SK-N-SH (cell line): ENCODE results near the gene ALB. TPM values are rescaled to one million over a fixed set of nuclear protein-coding genes. Genes with fewer than 3 reads are reported as not detected.

ENCODE experiments used
- CTCF ChIA-PET: fragments of 300-600, 350-600 bp; formaldehyde crosslinking; extraction: SDS; loops from one replicate; lab custom pipeline; 2021; lab: Yijun Ruan, JAX
- POLR2A ChIA-PET: fragments of 350-600 bp; sonication (Branson Sonifier 250); formaldehyde crosslinking; extraction: SDS; loops from one replicate; lab custom pipeline; 2020; ENCODE audit warnings: antibody characterized with exemption, inconsistent platforms; lab: Yijun Ruan, JAX
- DNase-seq: peaks from one replicate; pipeline ENCODE4 v3.0.0; 2012
- H2AFZ ChIP-seq: fragments of 200-600 bp; sonication (generic); 2 replicates; pipeline ENCODE4 v1.8.1; 2016; ENCODE audit warnings: antibody characterized with exemption, mild to moderate bottlenecking, low read depth
- H3F3A ChIP-seq: fragments of 200-600 bp; sonication (generic); replicated peaks from 2 replicates; pipeline ENCODE3; 2016; ENCODE audit warnings: antibody characterized with exemption, mild to moderate bottlenecking; ENCODE audit not compliant: insufficient read depth
- H3K27ac ChIP-seq, 2 experiments: fragments of 200-500 bp in 1 of 2; fragments of 200-600 bp in 1 of 2; sonication (Bioruptor generic) in 1 of 2; sonication (generic), shearing (Covaris generic) in 1 of 2; 2 replicates each; pipeline versions ENCODE4 v1.5.1 to v1.6.1; 2014 to 2016; ENCODE audit warnings: low read depth in 2 of 2, inconsistent platforms in 1 of 2, low read length in 1 of 2, mild to moderate bottlenecking in 1 of 2, mixed read lengths in 1 of 2
- H3K27me3 ChIP-seq: fragments of 200-600 bp; sonication (generic), shearing (Covaris generic); 2 replicates; pipeline ENCODE4 v1.6.1; 2016; ENCODE audit warnings: mixed run types; ENCODE audit not compliant: insufficient read depth
- H3K36me3 ChIP-seq, 2 experiments: fragments of 200-500 bp in 1 of 2; fragments of 200-600 bp in 1 of 2; sonication (Bioruptor generic) in 1 of 2; sonication (generic) in 1 of 2; replicated peaks in 1 of 2; 2 replicates each; pipeline versions ENCODE3 to v1.5.1; 2014 to 2016; ENCODE audit warnings: low read length in 1 of 2, mild to moderate bottlenecking in 1 of 2; ENCODE audit not compliant: insufficient read depth in 2 of 2, control insufficient read depth in 1 of 2
- H3K4me1 ChIP-seq, 2 experiments: fragments of 200-500 bp in 1 of 2; fragments of 200-600 bp in 1 of 2; sonication (Bioruptor generic) in 1 of 2; sonication (generic), shearing (Covaris generic) in 1 of 2; 2 replicates each; pipeline versions ENCODE4 v1.5.1 to v1.6.1; 2014 to 2016; ENCODE audit warnings: low read depth in 1 of 2, low read length in 1 of 2, mixed run types in 1 of 2; ENCODE audit not compliant: insufficient read depth in 2 of 2, control insufficient read depth in 1 of 2
- H3K4me2 ChIP-seq: fragments of 200-600 bp; sonication (generic), shearing (Covaris generic); 2 replicates; pipeline ENCODE4 v1.6.1; 2017; ENCODE audit warnings: mixed run types
- H3K4me3 ChIP-seq, 2 experiments: fragments of 200-500 bp in 1 of 2; fragments of 200-600 bp in 1 of 2; sonication (Bioruptor generic) in 1 of 2; sonication (generic), shearing (Covaris generic) in 1 of 2; 2 replicates each; pipeline versions ENCODE4 v1.5.1 to v1.8.1; 2014 to 2016; ENCODE audit warnings: low read depth in 2 of 2, inconsistent platforms in 1 of 2, low read length in 1 of 2, mild to moderate bottlenecking in 1 of 2, mixed read lengths in 1 of 2, moderate library complexity in 1 of 2
- H3K79me2 ChIP-seq: fragments of 200-600 bp; sonication (generic); 2 replicates; pipeline ENCODE4 v1.8.1; 2017; ENCODE audit warnings: mild to moderate bottlenecking; ENCODE audit not compliant: insufficient read depth
- H3K9ac ChIP-seq: fragments of 200-600 bp; sonication (generic); 2 replicates; pipeline ENCODE4 v1.6.1; 2017; ENCODE audit warnings: mixed run types
- H3K9me2 ChIP-seq: fragments of 200-600 bp; sonication (generic); 2 replicates; pipeline ENCODE4 v1.6.1; 2017; ENCODE audit warnings: mixed run types
- H3K9me3 ChIP-seq: fragments of 200-600 bp; sonication (generic); 2 replicates; pipeline ENCODE4 v1.6.1; 2017; ENCODE audit warnings: mixed run types, mild to moderate bottlenecking, moderate library complexity
- H4K20me1 ChIP-seq: fragments of 200-600 bp; sonication (generic); 2 replicates; pipeline ENCODE4 v1.6.1; 2017; ENCODE audit warnings: mild to moderate bottlenecking, mixed run types; ENCODE audit not compliant: insufficient read depth
- CTCF ChIP-seq: fragments of 200-600 bp; sonication (generic); IDR thresholded peaks from 2 replicates; pipeline ENCODE4 v1.6.1; 2017; ENCODE audit warnings: antibody characterized with exemption, mild to moderate bottlenecking, moderate library complexity
- ELF1 ChIP-seq: IDR thresholded peaks from 2 replicates; pipeline ENCODE4 v1.4.0; 2012
- EP300 ChIP-seq, 2 experiments: IDR thresholded peaks; 2 replicates each; pipeline versions ENCODE4 v1.4.0 to v1.6.1; 2012; ENCODE audit warnings: borderline replicate concordance in 1 of 2, low read depth in 1 of 2, low read length in 1 of 2
- FOSL2 ChIP-seq: IDR thresholded peaks from 2 replicates; pipeline ENCODE4 v1.4.0; 2012; ENCODE audit warnings: low read depth, mild to moderate bottlenecking, moderate library complexity, borderline replicate concordance
- FOXJ3 ChIP-seq: sonication (generic); formaldehyde crosslinking; IDR thresholded peaks from 2 replicates; pipeline ENCODE4 v1.5.1; 2020; ENCODE audit warnings: mild to moderate bottlenecking, missing genetic modification reagents
- GABPA ChIP-seq: IDR thresholded peaks from 2 replicates; pipeline ENCODE4 v1.4.0; 2012; ENCODE audit warnings: low read depth, mild to moderate bottlenecking
- GATA2 ChIP-seq: sonication (generic); formaldehyde crosslinking; IDR thresholded peaks from 2 replicates; pipeline ENCODE4 v1.5.0; 2020; ENCODE audit warnings: mild to moderate bottlenecking, missing genetic modification reagents
- PBX3 ChIP-seq: IDR thresholded peaks from 2 replicates; pipeline ENCODE4; 2012
- POLR2AphosphoS5 ChIP-seq: IDR thresholded peaks from 2 replicates; pipeline ENCODE4 v1.6.1; 2012; ENCODE audit warnings: low read depth, low read length
- RCOR1 ChIP-seq: fragments of 150-350 bp; IDR thresholded peaks from 2 replicates; pipeline ENCODE4 v1.6.1; 2017; ENCODE audit warnings: antibody characterized with exemption, low read length
- SMC3 ChIP-seq: IDR thresholded peaks from 2 replicates; pipeline ENCODE4 v1.6.1; 2012; ENCODE audit warnings: low read depth, low read length, improper control_type of control experiment
- TAF1 ChIP-seq: IDR thresholded peaks from 2 replicates; pipeline ENCODE4 v1.6.1; 2012; ENCODE audit warnings: low read depth, mild to moderate bottlenecking, low read length, moderate library complexity, borderline replicate concordance
- TEAD4 ChIP-seq: IDR thresholded peaks from 2 replicates; pipeline ENCODE4 v1.4.0; 2012; ENCODE audit warnings: mild to moderate bottlenecking, borderline replicate concordance; ENCODE audit not compliant: insufficient read depth
- YY1 ChIP-seq: IDR thresholded peaks from 2 replicates; pipeline ENCODE4 v1.4.0; 2012; ENCODE audit warnings: low read depth, mild to moderate bottlenecking
- ZBTB33 ChIP-seq: IDR thresholded peaks from 2 replicates; pipeline ENCODE4 v1.4.0; 2012; ENCODE audit warnings: low read depth, borderline replicate concordance
- WGBS: methylation state at CpG from one replicate; pipeline ENCODE4 v1.1.6; 2017; ENCODE audit warnings: low lambda C conversion rate; 5-methylcytosine and 5-hydroxymethylcytosine counted together
- polyA plus RNA-seq, 3 experiments: library from polyadenylated mRNA; depleted of rRNA; stranded (reverse); fragments of >200 nt; gene quantifications; 2 replicates each; pipeline ENCODE4 v1.2.3, GENCODE V29; 2012

Gene ALB
- polyA plus RNA-seq, 1 of the 3 experiments (the other 2 are of a cell fraction): not detected

GRCh38 chr4:73454920-73455319 lies 50.8 kb downstream of the ALB start:
- Histone ChIP-seq H3K9ac (no peak overlapping the region), H3K4me3 (no peak overlapping the region), H2AFZ (no peak overlapping the region), H3K9me3 (no peaks in the 10 kb centered on the region), H3K27ac (no peak overlapping the region), H3K4me1 (no peaks in the 10 kb centered on the region; a peak in 1 of 4 replicates), H3K27me3 (no peaks in the 10 kb centered on the region; the same call in 1 of the 2 replicates), H3K36me3 (no peaks in the 10 kb centered on the region), H4K20me1 (no peaks in the 10 kb centered on the region), H3K79me2 (no peaks in the 10 kb centered on the region), H3K9me2 (no peaks in the 10 kb centered on the region), H3K4me2 (no peak overlapping the region), H3F3A (no peaks in the 10 kb centered on the region)
- no peak for DNase-seq
- TF ChIP-seq YY1 (no peak), FOSL2 (no peak), EP300 (IDR thresholded peaks at IDR 0.05; ENCODE audit: borderline replicate concordance in 1 of 2, low read depth in 1 of 2, low read length in 1 of 2) (no peak), RCOR1 (no peak), PBX3 (no peak), FOXJ3 (CRISPR knock-in tag) (no peak), CTCF (no peak), GATA2 (CRISPR knock-in tag) (no peak), ELF1 (no peak), TEAD4 (no peak), ZBTB33 (no peak), TAF1 (no peak), GABPA (no peak), POLR2AphosphoS5 (no peak), SMC3 (no peak)
- 6% methylated on average over 3 of the region's 3 CpGs for WGBS
- POLR2A ChIA-PET: no interaction called here
- CTCF ChIA-PET: no interaction called here
